Activated CD4-positive, alpha-beta memory T cell treated with anti-CD3 and anti-CD28 coated beads for 36 hours (primary cell): ENCODE measurements around the gene NFKBIL1. TPM values are rescaled to one million over a fixed set of nuclear protein-coding genes. Genes with fewer than 3 reads are reported as not detected.
A peak's percentile ranks its signal among the peaks of the same experiment; 100 is the strongest.

Experiments
- CTCF ChIA-PET: fragments of 350-600 bp; sonication (Branson Sonifier 250); formaldehyde crosslinking; loops from one replicate; lab custom pipeline; 2021; ENCODE audit warnings: antibody characterized with exemption, inconsistent platforms; lab: Charles Lee
- POLR2A ChIA-PET: fragments of 350-600 bp; sonication (Branson Sonifier 250); formaldehyde crosslinking; loops from one replicate; lab custom pipeline; 2021; ENCODE audit warnings: antibody characterized with exemption; lab: Charles Lee
- DNase-seq: peaks from one replicate; pipeline ENCODE4 v3.0.0-alpha.2; 2020
- H3K27ac Mint-ChIP-seq: one replicate; pipeline ENCODE4 v1.8.0; 2021; ENCODE audit warnings: mixed read lengths
- H3K27me3 Mint-ChIP-seq: one replicate; pipeline ENCODE4 v1.8.0; 2021; ENCODE audit warnings: mixed read lengths
- H3K36me3 Mint-ChIP-seq: one replicate; pipeline ENCODE4 v1.8.0; 2021; ENCODE audit warnings: mixed read lengths
- H3K4me1 Mint-ChIP-seq: one replicate; pipeline ENCODE4 v1.8.0; 2021; ENCODE audit warnings: low read depth, mixed read lengths
- H3K4me3 Mint-ChIP-seq: one replicate; pipeline ENCODE4 v1.8.0; 2021; ENCODE audit warnings: mild to moderate bottlenecking, mixed read lengths
- H3K9me3 Mint-ChIP-seq: one replicate; pipeline ENCODE4 v1.8.0; 2021; ENCODE audit warnings: mixed read lengths
- intact Hi-C: fragments of 100-400 bp; cut with micrococcal nuclease; formaldehyde crosslinking; loops from one replicate; pipeline ENCODE4 v1.15.1; 2023
- total RNA-seq, 2 experiments: library from RNA; stranded (reverse); gene quantifications; one replicate each; pipeline ENCODE4 v1.2.3, GENCODE V29; 2021

Gene NFKBIL1
- total RNA-seq, 2 experiments from 2014 or later = 18.5 to 21.5 TPM

- no peak within 1 kb of the TSS for H3K4me3 Mint-ChIP-seq
- ChIA-PET POLR2A (interaction anchor here (1.0 to 2.5 kb wide), 2 partner anchors 13 to 94 kb away, joined by 4 to 10 read pairs; partner anchors contain the start of gene DDX39B), CTCF (interaction anchor here (0.8 kb wide), 1 partner anchor 34 kb away, joined by 3 read pairs; no protein-coding TSS in a partner anchor)
- H3K4me1 Mint-ChIP-seq = peaks cover 17% of the 10 kb centered on the region
- intact Hi-C loops = no loop called here
- no peak for DNase-seq
- peaks cover 39% of the 10 kb centered on the region for H3K36me3 Mint-ChIP-seq
- H3K9me3 Mint-ChIP-seq = no peaks in the 10 kb centered on the region
- H3K27ac Mint-ChIP-seq = no peak within 1 kb of the TSS
- no peaks in the 10 kb centered on the region for H3K27me3 Mint-ChIP-seq
Observed at GRCh38 chr6:31528821-31529328, 18.5 kb upstream of the NFKBIL1 start, which contains the start of gene MCCD1. Gene MCCD1, plus strand, starts transcription at chr6:31528962. Its CDS starts 53 bp downstream, at chr6:31529015.

GRCh38 chr6:31529329-31530150 is 17.9 kb upstream of the NFKBIL1 start:
- peaks cover 21% of the 10 kb centered on the region for H3K4me1 Mint-ChIP-seq
- H3K27ac Mint-ChIP-seq = no peak overlapping the region
- peaks cover 45% of the 10 kb centered on the region for H3K36me3 Mint-ChIP-seq
- no peak overlapping the region for H3K4me3 Mint-ChIP-seq
- ChIA-PET CTCF (interaction anchor here (0.8 kb wide), 1 partner anchor 35 kb away, joined by 3 read pairs; no protein-coding TSS in a partner anchor), POLR2A (interaction anchor here (0.8 to 2.5 kb wide), 2 partner anchors 12 to 57 kb away, joined by 3 to 10 read pairs; partner anchors contain the start of gene DDX39B)
- intact Hi-C loops = no loop called here
- DNase-seq = no peak
- no peaks in the 10 kb centered on the region for H3K27me3 Mint-ChIP-seq
- no peaks in the 10 kb centered on the region for H3K9me3 Mint-ChIP-seq

- intact Hi-C loops = no loop called here
- Mint-ChIP-seq H3K9me3 (no peaks in the 10 kb centered on the region), H3K27ac (no peak overlapping the region), H3K4me1 (peaks cover 26% of the 10 kb centered on the region), H3K4me3 (no peak overlapping the region), H3K27me3 (no peaks in the 10 kb centered on the region), H3K36me3 (peaks cover 56% of the 10 kb centered on the region)
- CTCF ChIA-PET = no interaction called here
- no peak for DNase-seq
- POLR2A ChIA-PET = interaction anchor here (1.3 kb wide), 1 partner anchor 10 kb away, joined by 8 read pairs; no protein-coding TSS in a partner anchor
Observed at GRCh38 chr6:31530659-31531058, 16.7 kb upstream of the NFKBIL1 start.

GRCh38 chr6:31531162-31531561 is 16.2 kb upstream of the NFKBIL1 start:
- ChIA-PET CTCF (interaction anchor here (0.6 to 1.1 kb wide), 3 partner anchors 10 to 66 kb away, joined by 3 read pairs; partner anchors contain the start of gene DDX39B), POLR2A (interaction anchor here (1.3 to 1.5 kb wide), 2 partner anchors 10 to 38 kb away, joined by 4 to 8 read pairs; no protein-coding TSS in a partner anchor)
- Mint-ChIP-seq H3K4me3 (no peak overlapping the region), H3K9me3 (no peaks in the 10 kb centered on the region), H3K27me3 (no peaks in the 10 kb centered on the region), H3K36me3 (peaks cover 61% of the 10 kb centered on the region), H3K4me1 (peaks cover 29% of the 10 kb centered on the region), H3K27ac (no peak overlapping the region)
- DNase-seq = no peak
- intact Hi-C loops = no loop called here

- H3K9me3 Mint-ChIP-seq = no peaks in the 10 kb centered on the region
- CTCF ChIA-PET = interaction anchor here (0.6 to 1.5 kb wide), 4 partner anchors 9 to 67 kb away, joined by 3 to 4 read pairs (median 3); partner anchors contain the start of gene DDX39B
- no peaks in the 10 kb centered on the region for H3K27me3 Mint-ChIP-seq
- no peak overlapping the region for H3K4me3 Mint-ChIP-seq
- intact Hi-C loops = no loop called here
- POLR2A ChIA-PET = interaction anchor here (0.5 to 1.5 kb wide), 4 partner anchors 7 to 1215 kb away, joined by 3 to 8 read pairs (median 4); no protein-coding TSS in a partner anchor
- H3K36me3 Mint-ChIP-seq = peaks cover 68% of the 10 kb centered on the region
- H3K4me1 Mint-ChIP-seq = peaks cover 34% of the 10 kb centered on the region
- no peak for DNase-seq
- peak overlapping the region; percentile 49 for H3K27ac Mint-ChIP-seq
Observed at GRCh38 chr6:31531771-31532643, 15.4 kb upstream of the NFKBIL1 start.

- intact Hi-C loops = no loop called here
- Mint-ChIP-seq H3K27me3 (no peaks in the 10 kb centered on the region), H3K27ac (peak overlapping the region; percentile 73), H3K9me3 (no peaks in the 10 kb centered on the region), H3K4me1 (peaks cover 39% of the 10 kb centered on the region), H3K4me3 (no peak overlapping the region), H3K36me3 (peaks cover 72% of the 10 kb centered on the region)
- CTCF ChIA-PET = interaction anchor here (1.5 kb wide), 1 partner anchor 66 kb away, joined by 4 read pairs; no protein-coding TSS in a partner anchor
- POLR2A ChIA-PET = interaction anchor here (0.5 to 1.5 kb wide), 3 partner anchors 8 to 1215 kb away, joined by 3 to 4 read pairs (median 3); no protein-coding TSS in a partner anchor
- DNase-seq = no peak
Observed at GRCh38 chr6:31532644-31533454, 14.6 kb upstream of the NFKBIL1 start.

- ChIA-PET CTCF (no interaction called here), POLR2A (no interaction called here)
- Mint-ChIP-seq H3K27ac (peak overlapping the region; percentile 73), H3K9me3 (no peaks in the 10 kb centered on the region), H3K4me3 (no peak overlapping the region), H3K4me1 (peaks cover 43% of the 10 kb centered on the region), H3K36me3 (peaks cover 75% of the 10 kb centered on the region), H3K27me3 (no peaks in the 10 kb centered on the region)
- intact Hi-C loops = no loop called here
- no peak for DNase-seq
Observed at GRCh38 chr6:31533455-31533841, 14.0 kb upstream of the NFKBIL1 start.

GRCh38 chr6:31534011-31534410 is 13.4 kb upstream of the NFKBIL1 start:
- ChIA-PET CTCF (no interaction called here), POLR2A (interaction anchor here (0.8 to 2.9 kb wide), 2 partner anchors 39 to 41 kb away, joined by 3 to 9 read pairs; no protein-coding TSS in a partner anchor)
- peaks cover 49% of the 10 kb centered on the region for H3K4me1 Mint-ChIP-seq
- H3K9me3 Mint-ChIP-seq = no peaks in the 10 kb centered on the region
- peak overlapping the region; percentile 51 for H3K27ac Mint-ChIP-seq
- H3K27me3 Mint-ChIP-seq = no peaks in the 10 kb centered on the region
- no peak overlapping the region for H3K4me3 Mint-ChIP-seq
- intact Hi-C loops = no loop called here
- no peak for DNase-seq
- peaks cover 81% of the 10 kb centered on the region for H3K36me3 Mint-ChIP-seq

- no peaks in the 10 kb centered on the region for H3K9me3 Mint-ChIP-seq
- intact Hi-C loops = no loop called here
- CTCF ChIA-PET = interaction anchor here (1.4 kb wide), 1 partner anchor 10 kb away, joined by 5 read pairs; no protein-coding TSS in a partner anchor
- H3K4me1 Mint-ChIP-seq = peaks cover 54% of the 10 kb centered on the region
- H3K27me3 Mint-ChIP-seq = no peaks in the 10 kb centered on the region
- peaks cover 85% of the 10 kb centered on the region for H3K36me3 Mint-ChIP-seq
- POLR2A ChIA-PET = interaction anchor here (0.8 to 2.9 kb wide), 2 partner anchors 39 to 42 kb away, joined by 3 to 9 read pairs; no protein-coding TSS in a partner anchor
- no peak overlapping the region for H3K27ac Mint-ChIP-seq
- no peak for DNase-seq
- H3K4me3 Mint-ChIP-seq = no peak overlapping the region
Observed at GRCh38 chr6:31534521-31535040, 12.8 kb upstream of the NFKBIL1 start.

GRCh38 chr6:31535538-31536324 is 11.7 kb upstream of the NFKBIL1 start:
- Mint-ChIP-seq H3K27ac (peak overlapping the region; percentile 40), H3K27me3 (no peaks in the 10 kb centered on the region), H3K9me3 (no peaks in the 10 kb centered on the region), H3K4me1 (peaks cover 63% of the 10 kb centered on the region), H3K4me3 (no peak overlapping the region), H3K36me3 (peaks cover 85% of the 10 kb centered on the region)
- DNase-seq = no peak
- CTCF ChIA-PET = interaction anchor here (1.4 kb wide), 1 partner anchor 11 kb away, joined by 5 read pairs; no protein-coding TSS in a partner anchor
- intact Hi-C loops = no loop called here
- POLR2A ChIA-PET = interaction anchor here (0.6 to 2.9 kb wide), 3 partner anchors 10 to 79 kb away, joined by 3 to 9 read pairs (median 3); partner anchors contain the start of gene AIF1
